SW480 (cell line): Measurements from ENCODE around the gene IL5RA.

Source experiments
- DNase-seq: peaks from one replicate; pipeline ENCODE4 v3.0.0-alpha.2; 2016; ENCODE audit warnings: low spot score

The IL5RA gene

GRCh38 chr3:3110299-3110630 is at the start of gene IL5RA:
TSS of gene IL5RA (minus strand) at chr3:3110374. CDS start at chr3:3104984, 5,390 bp downstream.
- DNase-seq = no peak

GRCh38 chr3:3157484-3157883 is 47.3 kb upstream of the IL5RA start:
- no peak for DNase-seq

GRCh38 chr3:3154879-3155610 is 44.9 kb upstream of the IL5RA start:
- DNase-seq = no peak

GRCh38 chr3:3151513-3151912 is 41.3 kb upstream of the IL5RA start:
- DNase-seq = no peak

GRCh38 chr3:3149560-3149959 is 39.4 kb upstream of the IL5RA start:
- DNase-seq = no peak

GRCh38 chr3:3145831-3146230 is 35.7 kb upstream of the IL5RA start:
- no peak for DNase-seq

GRCh38 chr3:3141939-3142338 is 31.8 kb upstream of the IL5RA start:
- DNase-seq = no peak

GRCh38 chr3:3137526-3137925 is 27.4 kb upstream of the IL5RA start:
- DNase-seq = no peak

GRCh38 chr3:3134750-3135448 is 24.7 kb upstream of the IL5RA start:
- DNase-seq = no peak

GRCh38 chr3:3133500-3133899 is 23.3 kb upstream of the IL5RA start:
- DNase-seq = no peak

- no peak for DNase-seq
Measured at GRCh38 chr3:3129579-3129978, 19.4 kb upstream of the IL5RA start.

GRCh38 chr3:3127432-3128010 is 17.3 kb upstream of the IL5RA start:
- peak; percentile 29 for DNase-seq

- peak; percentile 89 for DNase-seq
Measured at GRCh38 chr3:3126477-3127431, 16.6 kb upstream of the IL5RA start, which contains the start of gene TRNT1. TSS of gene TRNT1 (plus strand) at chr3:3126940. CDS start at chr3:3129041, 2,101 bp downstream.

GRCh38 chr3:3125977-3126376 is 15.8 kb upstream of the IL5RA start:
- DNase-seq = no peak

GRCh38 chr3:3119393-3119851 is 9.2 kb upstream of the IL5RA start:
- DNase-seq = no peak

- DNase-seq = no peak
Measured at GRCh38 chr3:3117651-3118050, 7.5 kb upstream of the IL5RA start.

- DNase-seq = no peak
Measured at GRCh38 chr3:3113042-3113709, 3.0 kb upstream of the IL5RA start.

- no peak for DNase-seq
Measured at GRCh38 chr3:3110749-3111361, 681 bp upstream of the IL5RA start.

GRCh38 chr3:3109407-3110298 is 521 bp downstream of the IL5RA start:
- DNase-seq = no peak

GRCh38 chr3:3107858-3108257 is 2.3 kb downstream of the IL5RA start:
- no peak for DNase-seq
